CD4-positive, alpha-beta T cell treated with Interleukin-6 for 4 hours (primary cell): ENCODE data around the gene MCRS1.

Source experiments
- DNase-seq: peaks from one replicate; pipeline ENCODE4 v3.0.0-alpha.2; 2020; ENCODE audit warnings: mixed read lengths

MCRS1 gene

GRCh38 chr12:49582201-49582600 is 14.3 kb upstream of the MCRS1 start:
- DNase-seq, result no peak

- DNase-seq, result peak; percentile 66
Observed at GRCh38 chr12:49580572-49581535, 12.9 kb upstream of the MCRS1 start.

- no peak for DNase-seq
Observed at GRCh38 chr12:49578471-49579112, 10.7 kb upstream of the MCRS1 start.

GRCh38 chr12:49577589-49578315 is 9.8 kb upstream of the MCRS1 start:
- DNase-seq, result no peak

GRCh38 chr12:49568442-49569162 is 660 bp upstream of the MCRS1 start:
- no peak for DNase-seq

GRCh38 chr12:49567302-49567610 is 686 bp downstream of the MCRS1 start:
- no peak for DNase-seq

- DNase-seq, result no peak
Observed at GRCh38 chr12:49566361-49566760, 1.6 kb downstream of the MCRS1 start.

- DNase-seq, result no peak
Observed at GRCh38 chr12:49565406-49566265, 2.3 kb downstream of the MCRS1 start.

GRCh38 chr12:49564686-49565405 is 3.1 kb downstream of the MCRS1 start:
- DNase-seq, result peak; percentile 8

- no peak for DNase-seq
Observed at GRCh38 chr12:49563951-49564685, 3.8 kb downstream of the MCRS1 start.

GRCh38 chr12:49562831-49563230 is 5.1 kb downstream of the MCRS1 start:
- no peak for DNase-seq

GRCh38 chr12:49562233-49562632 is 5.7 kb downstream of the MCRS1 start:
- no peak for DNase-seq

GRCh38 chr12:49560695-49561094 is 7.2 kb downstream of the MCRS1 start:
- DNase-seq, result no peak

GRCh38 chr12:49559011-49559675 is 8.8 kb downstream of the MCRS1 start:
- DNase-seq, result no peak

- DNase-seq, result no peak
Observed at GRCh38 chr12:49558526-49558925, 9.4 kb downstream of the MCRS1 start.

- DNase-seq, result no peak
Observed at GRCh38 chr12:49557917-49558215, 10.1 kb downstream of the MCRS1 start.

GRCh38 chr12:49557187-49557916 is 10.6 kb downstream of the MCRS1 start:
- DNase-seq, result no peak

- DNase-seq, result no peak
Observed at GRCh38 chr12:49556391-49557186, 11.4 kb downstream of the MCRS1 start.
